A549 (cell line): ENCODE results near the gene IPO4. TPM values are rescaled to one million over a fixed set of nuclear protein-coding genes. Genes with fewer than 3 reads are reported as not detected.

Source experiments
- ATAC-seq, 2 experiments: fragments of 200-7000 bp in 1 of 2; fragments of >200 bp in 1 of 2; cut with Nextera tagmentation in 1 of 2; cut with Tn5 transposase in 1 of 2; 3 replicates each; pipeline versions ENCODE4 v1.8.0 to v1.9.1; 2018 to 2020; ENCODE audit warnings: mild to moderate bottlenecking in 1 of 2, moderate library complexity in 1 of 2
- CTCF ChIA-PET: fragments of 300-600 bp; sonication (Branson Sonifier 250); formaldehyde crosslinking; extraction: SDS; loops from one replicate; lab custom pipeline; 2021; ENCODE audit warnings: antibody characterized with exemption, inconsistent platforms; lab: Yijun Ruan, JAX
- POLR2A ChIA-PET: fragments of 350-600 bp; formaldehyde crosslinking; extraction: SDS; loops from one replicate; lab custom pipeline; 2021; ENCODE audit warnings: antibody characterized with exemption, inconsistent platforms; lab: Yijun Ruan, JAX
- DNase-seq, 2 experiments: peaks; one replicate each; pipeline versions ENCODE4 v3.0.0 to v3.0.0-alpha.2; 2011 to 2016; ENCODE audit warnings: low read depth in 1 of 2, low spot score in 1 of 2
- FAIRE-seq: peaks from 2 replicates; lab custom pipeline; 2011; peaks lifted over from hg19 to GRCh38; lab: Jason Lieb, UNC
- H3K27ac ChIP-seq, 2 experiments: fragments of >200 bp; sonication (Bioruptor Twin); formaldehyde crosslinking; 3 replicates each; pipeline ENCODE4 v1.5.1; 2016 to 2017
- H3K4me1 ChIP-seq: fragments of >200 bp; sonication (Bioruptor Twin); formaldehyde crosslinking; 3 replicates; pipeline ENCODE4 v1.6.1; 2016
- H3K4me2 ChIP-seq: fragments of >200 bp; sonication (Bioruptor Twin); formaldehyde crosslinking; 3 replicates; pipeline ENCODE4 v1.6.1; 2016
- H3K4me3 ChIP-seq: fragments of >200 bp; sonication (Bioruptor Twin); formaldehyde crosslinking; 3 replicates; pipeline ENCODE4 v1.5.1; 2016
- H3K9me3 ChIP-seq: fragments of >200 bp; sonication (Bioruptor Twin); formaldehyde crosslinking; 3 replicates; pipeline ENCODE4 v1.6.1; 2016
- CEBPB ChIP-seq, 2 experiments: fragments of >200 bp in 1 of 2; sonication (Bioruptor Twin) in 1 of 2; formaldehyde crosslinking in 1 of 2; IDR thresholded peaks; 2 replicates each; pipeline ENCODE4 v1.6.1; 2012 to 2016
- CHD4 ChIP-seq: fragments of 200-600 bp; sonication (generic); IDR thresholded peaks from 2 replicates; pipeline ENCODE4 v1.6.1; 2016; ENCODE audit warnings: antibody characterized with exemption, mild to moderate bottlenecking, borderline replicate concordance
- FOSL2 ChIP-seq, 2 experiments: fragments of 450-650 bp in 1 of 2; fragments of >200 bp in 1 of 2; sonication (Bioruptor Twin) in 1 of 2; formaldehyde crosslinking; IDR thresholded peaks; 2 replicates each; pipeline versions ENCODE4 v1.5.0 to v1.6.1; 2016 to 2020; ENCODE audit warnings: mild to moderate bottlenecking in 1 of 2, moderate library complexity in 1 of 2
- HOXA7 ChIP-seq: fragments of 250-450 bp; sonication (Bioruptor Pico); IDR thresholded peaks from 2 replicates; pipeline ENCODE4 v1.5.0; 2020; ENCODE audit warnings: mild to moderate bottlenecking, moderate library complexity
- JUN ChIP-seq, 2 experiments: fragments of >200 bp; sonication (Bioruptor Twin); formaldehyde crosslinking; IDR thresholded peaks; 2 replicates in 1 of 2; 3 replicates in 1 of 2; pipeline ENCODE4 v1.6.1; 2016 to 2017
- JUNB ChIP-seq: fragments of >200 bp; sonication (Bioruptor Twin); formaldehyde crosslinking; IDR thresholded peaks from 2 replicates; pipeline ENCODE4 v1.6.1; 2016
- KDM5A ChIP-seq: fragments of 200-600 bp; sonication (generic); IDR thresholded peaks from 2 replicates; pipeline ENCODE4 v1.6.1; 2016; ENCODE audit warnings: antibody characterized with exemption, mild to moderate bottlenecking
- MAFK ChIP-seq: fragments of 450-650 bp; IDR thresholded peaks from 2 replicates; pipeline ENCODE4 v1.6.1; 2014; ENCODE audit not compliant: partially characterized antibody
- MYC ChIP-seq: IDR thresholded peaks from 2 replicates; pipeline ENCODE4 v1.6.1; 2012; ENCODE audit warnings: mild to moderate bottlenecking, inconsistent platforms, low read length, improper control_type of control experiment, borderline replicate concordance
- NPAS2 ChIP-seq: fragments of 250-450 bp; sonication (Bioruptor Pico); IDR thresholded peaks from 2 replicates; pipeline ENCODE4 v1.8.0; 2022; ENCODE audit warnings: mild to moderate bottlenecking, moderate library complexity, borderline replicate concordance
- PBX3 ChIP-seq: IDR thresholded peaks from 2 replicates; pipeline ENCODE4 v1.6.1; 2012
- PHF8 ChIP-seq: fragments of 200-600 bp; sonication (generic); IDR thresholded peaks from 2 replicates; pipeline ENCODE4 v1.6.1; 2016; ENCODE audit warnings: low read depth, mild to moderate bottlenecking, antibody characterized with exemption, moderate library complexity, borderline replicate concordance
- POLR2A ChIP-seq: IDR thresholded peaks from 2 replicates; pipeline ENCODE4 v1.6.1; 2012; ENCODE audit warnings: mild to moderate bottlenecking, low read length
- RAD21 ChIP-seq, 2 experiments: fragments of >200 bp in 1 of 2; sonication (Bioruptor Twin) in 1 of 2; formaldehyde crosslinking in 1 of 2; IDR thresholded peaks in 1 of 2; conservative IDR thresholded peaks in 1 of 2; 2 replicates in 1 of 2; 3 replicates in 1 of 2; pipeline ENCODE4 v1.6.1; 2012 to 2018; ENCODE audit warnings: inconsistent platforms in 1 of 2
- RARB ChIP-seq: fragments of 250-450 bp; sonication (Bioruptor Pico); IDR thresholded peaks from 2 replicates; pipeline ENCODE4 v1.8.0; 2021; ENCODE audit warnings: mild to moderate bottlenecking, moderate library complexity
- RFX5 ChIP-seq: fragments of 450-650 bp; IDR thresholded peaks from 2 replicates; pipeline ENCODE4 v1.7.1; 2014; ENCODE audit warnings: antibody characterized with exemption, mild to moderate bottlenecking, moderate library complexity
- SMC3 ChIP-seq: fragments of >200 bp; sonication (Bioruptor Twin); formaldehyde crosslinking; IDR thresholded peaks from 3 replicates; pipeline ENCODE4 v1.6.1; 2018; ENCODE audit warnings: inconsistent platforms
- WGBS: methylation state at CpG from one replicate; pipeline ENCODE4 v1.1.6; 2017; ENCODE audit errors: missing lambda C conversion rate; 5-methylcytosine and 5-hydroxymethylcytosine counted together
- polyA plus RNA-seq, 4 experiments: library from polyadenylated mRNA; depleted of rRNA in 3 of 4; stranded (reverse); fragments of >200 nt; fragmentation: RNase III in 1 of 4; extraction: RNeasy Plus Mini Kit Qiagen cat#74134 plus additional on column Dnase treatment in 1 of 4; gene quantifications; 2 replicates in 3 of 4; 3 replicates in 1 of 4; pipeline ENCODE4 v1.2.3, GENCODE V29; 2011 to 2017
- TF ChIP-seq, protein P1 (sequence below): IDR thresholded peaks from 2 replicates; pipeline ENCODE4 v1.6.1; 2012
- TF ChIP-seq, protein P2 (sequence below): fragments of 200-600 bp; sonication (generic); IDR thresholded peaks from 2 replicates; pipeline ENCODE4 v1.6.1; 2016; ENCODE audit warnings: antibody characterized with exemption, mild to moderate bottlenecking, moderate library complexity
- TF ChIP-seq, protein P3 (sequence below): fragments of 150-350 bp; IDR thresholded peaks from 2 replicates; pipeline ENCODE4 v1.6.1; 2014; ENCODE audit warnings: low read depth, mild to moderate bottlenecking, low read length
- TF ChIP-seq, protein P4 (sequence below): fragments of >200 bp; sonication (Bioruptor Twin); formaldehyde crosslinking; IDR thresholded peaks from 3 replicates; pipeline ENCODE4 v1.6.1; 2016
- TF ChIP-seq, protein P5 (sequence below): fragments of >200 bp; sonication (Bioruptor Twin); formaldehyde crosslinking; IDR thresholded peaks from 3 replicates; pipeline ENCODE4 v1.5.1; 2016

The IPO4 gene
- polyA plus RNA-seq, 2 of the 4 experiments (the other 2 are of a cell fraction), result 37.1 to 91.7 TPM

DNA sequence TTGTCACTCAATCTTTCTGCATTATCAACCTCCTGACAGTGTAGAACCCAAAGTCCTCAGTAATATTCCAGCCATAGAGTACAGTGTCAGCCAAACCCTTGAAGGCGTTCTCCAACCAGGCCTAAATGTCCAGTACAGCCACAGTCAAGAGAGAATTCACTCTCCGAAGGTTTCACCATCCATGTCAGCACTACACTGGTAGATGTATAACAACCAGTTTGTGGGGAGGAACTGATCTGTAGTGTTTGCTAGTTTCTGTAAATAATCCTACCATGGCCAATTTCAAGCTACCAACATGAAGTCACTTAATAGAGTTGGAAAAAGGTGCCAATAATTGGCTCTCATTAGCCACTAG lies 27.7 kb upstream of the IPO4 start (continued):
- TF ChIP-seq MAFK (no peak), HOXA7 (CRISPR knock-in tag) (no peak), JUNB (no peak), KDM5A (no peak), SMC3 (no peak)

- CTCF ChIA-PET, result interaction anchor here (0.5 to 4.3 kb wide), 25 partner anchors 9 to 226 kb away, joined by 3 to 31 read pairs (median 4); partner anchors contain the start of genes CIDEB, DHRS1, IPO4 and IRF9
- peak; percentile 90 to 95 for DNase-seq
- Histone ChIP-seq H3K9me3 (no peaks in the 10 kb centered on the region), H3K4me2 (peak within 1 kb of the TSS; percentile 72), H3K4me3 (peak within 1 kb of the TSS; percentile 63), H3K27ac (peak within 1 kb of the TSS; percentile 80 to 92), H3K4me1 (peaks cover 24% of the 10 kb centered on the region)
- TF ChIP-seq CEBPB (IDR thresholded peaks at IDR 0.05) (peak; percentile 60 to 96; a peak in 3 of 4 replicates), POLR2A (peak; percentile 86), RFX5 (no peak), PBX3 (peak; percentile 68; the same call in 1 of the 2 replicates), FOSL2 (IDR thresholded peaks at IDR 0.05) (no peak), FOSL2 (CRISPR knock-in tag; IDR thresholded peaks at IDR 0.05) (peak; percentile 57), JUN (IDR thresholded peaks at IDR 0.05) (peak; percentile 61 to 81; a peak in 4 of 5 replicates), PHF8 (peak; percentile 88; the same call in 1 of the 2 replicates), KDM5A (peak; percentile 87), NPAS2 (no peak), CHD4 (no peak), RARB (CRISPR knock-in tag) (0 out of 2 replicates have a peak, but pooled peaks have one; percentile 54), MYC (0 out of 2 replicates have a peak, but pooled peaks have one; percentile 44), RAD21 (conservative IDR thresholded peaks at IDR 0.05 in 1 of 2, IDR thresholded peaks at IDR 0.05 in 1 of 2) (peak; percentile 46 to 56; a peak in 4 of 5 replicates), SMC3 (0 out of 3 replicates have a peak, but pooled peaks have one; percentile 18)
- TF ChIP-seq, protein P1, sequence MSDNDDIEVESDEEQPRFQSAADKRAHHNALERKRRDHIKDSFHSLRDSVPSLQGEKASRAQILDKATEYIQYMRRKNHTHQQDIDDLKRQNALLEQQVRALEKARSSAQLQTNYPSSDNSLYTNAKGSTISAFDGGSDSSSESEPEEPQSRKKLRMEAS, result peak; percentile 81
- TF ChIP-seq, protein P2, sequence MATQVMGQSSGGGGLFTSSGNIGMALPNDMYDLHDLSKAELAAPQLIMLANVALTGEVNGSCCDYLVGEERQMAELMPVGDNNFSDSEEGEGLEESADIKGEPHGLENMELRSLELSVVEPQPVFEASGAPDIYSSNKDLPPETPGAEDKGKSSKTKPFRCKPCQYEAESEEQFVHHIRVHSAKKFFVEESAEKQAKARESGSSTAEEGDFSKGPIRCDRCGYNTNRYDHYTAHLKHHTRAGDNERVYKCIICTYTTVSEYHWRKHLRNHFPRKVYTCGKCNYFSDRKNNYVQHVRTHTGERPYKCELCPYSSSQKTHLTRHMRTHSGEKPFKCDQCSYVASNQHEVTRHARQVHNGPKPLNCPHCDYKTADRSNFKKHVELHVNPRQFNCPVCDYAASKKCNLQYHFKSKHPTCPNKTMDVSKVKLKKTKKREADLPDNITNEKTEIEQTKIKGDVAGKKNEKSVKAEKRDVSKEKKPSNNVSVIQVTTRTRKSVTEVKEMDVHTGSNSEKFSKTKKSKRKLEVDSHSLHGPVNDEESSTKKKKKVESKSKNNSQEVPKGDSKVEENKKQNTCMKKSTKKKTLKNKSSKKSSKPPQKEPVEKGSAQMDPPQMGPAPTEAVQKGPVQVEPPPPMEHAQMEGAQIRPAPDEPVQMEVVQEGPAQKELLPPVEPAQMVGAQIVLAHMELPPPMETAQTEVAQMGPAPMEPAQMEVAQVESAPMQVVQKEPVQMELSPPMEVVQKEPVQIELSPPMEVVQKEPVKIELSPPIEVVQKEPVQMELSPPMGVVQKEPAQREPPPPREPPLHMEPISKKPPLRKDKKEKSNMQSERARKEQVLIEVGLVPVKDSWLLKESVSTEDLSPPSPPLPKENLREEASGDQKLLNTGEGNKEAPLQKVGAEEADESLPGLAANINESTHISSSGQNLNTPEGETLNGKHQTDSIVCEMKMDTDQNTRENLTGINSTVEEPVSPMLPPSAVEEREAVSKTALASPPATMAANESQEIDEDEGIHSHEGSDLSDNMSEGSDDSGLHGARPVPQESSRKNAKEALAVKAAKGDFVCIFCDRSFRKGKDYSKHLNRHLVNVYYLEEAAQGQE, result 0 out of 2 replicates have a peak, but pooled peaks have one; percentile 29
- TF ChIP-seq, protein P3, sequence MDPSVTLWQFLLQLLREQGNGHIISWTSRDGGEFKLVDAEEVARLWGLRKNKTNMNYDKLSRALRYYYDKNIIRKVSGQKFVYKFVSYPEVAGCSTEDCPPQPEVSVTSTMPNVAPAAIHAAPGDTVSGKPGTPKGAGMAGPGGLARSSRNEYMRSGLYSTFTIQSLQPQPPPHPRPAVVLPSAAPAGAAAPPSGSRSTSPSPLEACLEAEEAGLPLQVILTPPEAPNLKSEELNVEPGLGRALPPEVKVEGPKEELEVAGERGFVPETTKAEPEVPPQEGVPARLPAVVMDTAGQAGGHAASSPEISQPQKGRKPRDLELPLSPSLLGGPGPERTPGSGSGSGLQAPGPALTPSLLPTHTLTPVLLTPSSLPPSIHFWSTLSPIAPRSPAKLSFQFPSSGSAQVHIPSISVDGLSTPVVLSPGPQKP, result no peak
- TF ChIP-seq, protein P4, sequence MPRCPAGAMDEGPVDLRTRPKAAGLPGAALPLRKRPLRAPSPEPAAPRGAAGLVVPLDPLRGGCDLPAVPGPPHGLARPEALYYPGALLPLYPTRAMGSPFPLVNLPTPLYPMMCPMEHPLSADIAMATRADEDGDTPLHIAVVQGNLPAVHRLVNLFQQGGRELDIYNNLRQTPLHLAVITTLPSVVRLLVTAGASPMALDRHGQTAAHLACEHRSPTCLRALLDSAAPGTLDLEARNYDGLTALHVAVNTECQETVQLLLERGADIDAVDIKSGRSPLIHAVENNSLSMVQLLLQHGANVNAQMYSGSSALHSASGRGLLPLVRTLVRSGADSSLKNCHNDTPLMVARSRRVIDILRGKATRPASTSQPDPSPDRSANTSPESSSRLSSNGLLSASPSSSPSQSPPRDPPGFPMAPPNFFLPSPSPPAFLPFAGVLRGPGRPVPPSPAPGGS, result peak; percentile 82; the same call in 2 of the 3 replicates
- TF ChIP-seq, protein P5, sequence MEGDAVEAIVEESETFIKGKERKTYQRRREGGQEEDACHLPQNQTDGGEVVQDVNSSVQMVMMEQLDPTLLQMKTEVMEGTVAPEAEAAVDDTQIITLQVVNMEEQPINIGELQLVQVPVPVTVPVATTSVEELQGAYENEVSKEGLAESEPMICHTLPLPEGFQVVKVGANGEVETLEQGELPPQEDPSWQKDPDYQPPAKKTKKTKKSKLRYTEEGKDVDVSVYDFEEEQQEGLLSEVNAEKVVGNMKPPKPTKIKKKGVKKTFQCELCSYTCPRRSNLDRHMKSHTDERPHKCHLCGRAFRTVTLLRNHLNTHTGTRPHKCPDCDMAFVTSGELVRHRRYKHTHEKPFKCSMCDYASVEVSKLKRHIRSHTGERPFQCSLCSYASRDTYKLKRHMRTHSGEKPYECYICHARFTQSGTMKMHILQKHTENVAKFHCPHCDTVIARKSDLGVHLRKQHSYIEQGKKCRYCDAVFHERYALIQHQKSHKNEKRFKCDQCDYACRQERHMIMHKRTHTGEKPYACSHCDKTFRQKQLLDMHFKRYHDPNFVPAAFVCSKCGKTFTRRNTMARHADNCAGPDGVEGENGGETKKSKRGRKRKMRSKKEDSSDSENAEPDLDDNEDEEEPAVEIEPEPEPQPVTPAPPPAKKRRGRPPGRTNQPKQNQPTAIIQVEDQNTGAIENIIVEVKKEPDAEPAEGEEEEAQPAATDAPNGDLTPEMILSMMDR, result peak; percentile 56
- FAIRE-seq, result no peak
- peak; percentile 77 to 84 for ATAC-seq
- POLR2A ChIA-PET, result interaction anchor here (0.6 to 3.6 kb wide), 9 partner anchors 15 to 914 kb away, joined by 3 to 36 read pairs (median 3); partner anchors contain the start of genes CBLN3, DCAF11, IPO4 and KHNYN
- WGBS, result under 1% methylated on average over 34 of the region's 40 CpGs
Observed at GRCh38 chr14:24215495-24216344, 27.1 kb upstream of the IPO4 start, which contains the start of gene MDP1. TSS of gene MDP1 (minus strand) at chr14:24216066. CDS start at chr14:24215955, 111 bp downstream.
